22Rv1 (cell line): ENCODE results near the gene CLCA4.

Source experiments
- H3K27ac ChIP-seq: fragments of 450-650 bp; 2 replicates; pipeline ENCODE4 v1.5.1; 2017
- CTCF ChIP-seq: fragments of 450-650 bp; IDR thresholded peaks from 2 replicates; pipeline ENCODE4 v1.5.1; 2017; ENCODE audit warnings: mild to moderate bottlenecking
- ZFX ChIP-seq: fragments of 450-650 bp; IDR thresholded peaks from 2 replicates; pipeline ENCODE4 v1.6.1; 2017; ENCODE audit warnings: antibody characterized with exemption, borderline replicate concordance

The CLCA4 gene

DNA sequence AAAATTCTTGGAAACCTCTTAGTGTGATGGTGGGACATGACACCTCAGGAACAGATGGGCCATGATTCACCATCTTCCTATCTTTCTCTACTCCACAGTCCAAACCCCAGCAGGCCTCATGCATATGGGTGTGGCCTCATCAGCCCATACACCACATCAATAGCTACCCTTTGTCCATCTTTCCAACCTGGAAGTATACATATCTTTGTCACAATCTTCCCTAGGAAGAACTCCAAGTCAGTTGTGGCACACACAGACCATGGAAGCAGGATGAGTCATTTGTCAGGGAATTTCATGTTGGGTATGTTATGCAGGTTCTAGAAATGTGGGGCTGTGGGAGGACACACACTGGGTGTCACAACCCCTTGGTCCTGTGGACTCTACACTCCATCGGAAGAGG, 30.5 kb upstream of the CLCA4 start:
- TF ChIP-seq CTCF, result no peak
- no peak for TF ChIP-seq ZFX
- H3K27ac ChIP-seq, result no peak overlapping the region

DNA sequence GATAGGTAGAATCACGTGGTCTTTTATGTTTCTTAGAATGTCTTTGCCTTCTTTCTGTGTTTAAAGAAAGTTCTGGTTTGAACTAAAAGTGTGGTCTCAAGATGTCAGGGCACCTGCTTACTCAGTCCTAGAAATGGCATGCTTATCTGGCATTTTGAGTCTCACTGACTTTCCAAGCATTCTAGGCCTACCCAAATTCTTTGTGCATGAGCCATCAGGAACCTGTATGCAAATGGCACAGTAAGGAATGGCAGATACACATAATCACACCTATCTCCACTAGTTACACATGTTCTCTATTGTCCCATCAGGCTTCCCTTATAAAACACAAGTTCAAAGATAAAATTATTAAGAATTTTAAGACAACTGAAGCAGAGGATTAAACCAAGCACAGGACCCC, 29.5 kb upstream of the CLCA4 start:
- no peak overlapping the region for H3K27ac ChIP-seq
- no peak for TF ChIP-seq CTCF
- no peak for TF ChIP-seq ZFX

DNA sequence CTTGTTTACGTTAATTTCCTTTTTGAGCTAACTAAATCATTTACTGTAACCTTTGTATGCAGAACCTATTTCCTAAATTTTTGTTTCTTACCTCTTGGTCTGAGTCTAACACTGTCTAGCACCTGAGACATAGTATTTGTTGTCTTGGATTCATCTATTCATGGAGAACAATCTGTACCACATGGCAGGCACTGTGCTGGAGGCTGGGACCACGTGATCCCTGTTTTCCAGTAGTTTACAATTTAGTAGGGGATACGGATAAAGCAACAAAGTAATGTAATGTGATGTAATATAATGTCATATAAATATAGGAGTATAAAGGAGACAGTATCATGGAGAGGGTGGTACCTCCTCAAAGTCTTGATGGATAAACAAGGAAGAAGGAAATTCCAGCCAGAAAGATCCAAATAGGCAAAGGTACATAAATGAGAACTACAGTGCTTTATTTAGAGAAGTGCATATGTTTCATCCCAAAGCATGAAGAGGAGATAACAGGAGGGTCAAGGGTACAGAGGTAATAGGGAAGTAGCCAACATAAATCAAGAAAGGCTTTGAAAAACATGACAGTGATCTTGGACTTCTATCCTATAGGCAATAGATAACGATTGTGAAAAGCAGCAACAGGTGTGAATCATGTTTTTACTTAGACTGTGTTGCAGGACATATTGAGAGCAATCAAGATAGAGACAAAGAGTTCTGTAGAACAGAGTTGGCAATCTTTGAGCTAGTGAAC, 25.9 kb upstream of the CLCA4 start:
- H3K27ac ChIP-seq, result no peak overlapping the region
- no peak for TF ChIP-seq CTCF
- TF ChIP-seq ZFX, result no peak

DNA sequence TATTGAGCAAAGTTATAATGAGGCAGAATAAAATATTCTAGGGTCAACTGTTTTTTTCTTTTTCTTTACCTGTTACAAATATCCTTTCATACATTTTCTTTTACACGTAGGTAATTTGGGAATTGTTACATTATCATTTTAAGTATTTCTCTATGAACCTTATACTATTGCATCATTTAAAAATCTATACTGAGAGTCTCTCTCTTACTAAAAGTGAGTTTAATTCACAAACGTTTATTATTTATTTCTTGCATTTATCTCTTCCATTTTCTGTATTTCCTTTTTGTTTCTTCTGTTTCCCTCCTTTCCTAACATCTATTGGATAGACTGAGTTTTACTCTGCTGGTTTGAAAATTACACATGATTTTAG, 25.4 kb upstream of the CLCA4 start:
- no peak overlapping the region for H3K27ac ChIP-seq
- TF ChIP-seq CTCF, result no peak
- TF ChIP-seq ZFX, result no peak

DNA sequence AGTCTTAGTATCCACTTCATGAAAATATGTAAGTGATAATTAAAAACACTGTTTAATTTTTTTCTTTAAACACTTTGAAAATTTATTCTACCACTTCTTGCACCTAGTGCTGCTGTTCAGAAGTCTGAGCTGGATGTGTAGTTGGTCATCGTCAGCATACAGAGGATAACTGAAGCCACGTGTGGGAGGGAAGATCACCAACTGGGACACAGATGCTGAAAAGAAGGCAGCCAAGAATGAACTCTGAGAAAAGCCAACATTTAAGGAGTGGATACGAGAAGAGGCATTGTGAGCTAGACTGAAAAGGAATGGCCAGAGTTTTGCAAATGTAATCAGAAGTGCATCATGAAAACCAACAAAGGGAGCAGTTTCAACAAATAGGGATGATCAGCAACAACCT, 24.6 kb upstream of the CLCA4 start:
- H3K27ac ChIP-seq, result no peak overlapping the region
- TF ChIP-seq ZFX, result no peak
- no peak for TF ChIP-seq CTCF

DNA sequence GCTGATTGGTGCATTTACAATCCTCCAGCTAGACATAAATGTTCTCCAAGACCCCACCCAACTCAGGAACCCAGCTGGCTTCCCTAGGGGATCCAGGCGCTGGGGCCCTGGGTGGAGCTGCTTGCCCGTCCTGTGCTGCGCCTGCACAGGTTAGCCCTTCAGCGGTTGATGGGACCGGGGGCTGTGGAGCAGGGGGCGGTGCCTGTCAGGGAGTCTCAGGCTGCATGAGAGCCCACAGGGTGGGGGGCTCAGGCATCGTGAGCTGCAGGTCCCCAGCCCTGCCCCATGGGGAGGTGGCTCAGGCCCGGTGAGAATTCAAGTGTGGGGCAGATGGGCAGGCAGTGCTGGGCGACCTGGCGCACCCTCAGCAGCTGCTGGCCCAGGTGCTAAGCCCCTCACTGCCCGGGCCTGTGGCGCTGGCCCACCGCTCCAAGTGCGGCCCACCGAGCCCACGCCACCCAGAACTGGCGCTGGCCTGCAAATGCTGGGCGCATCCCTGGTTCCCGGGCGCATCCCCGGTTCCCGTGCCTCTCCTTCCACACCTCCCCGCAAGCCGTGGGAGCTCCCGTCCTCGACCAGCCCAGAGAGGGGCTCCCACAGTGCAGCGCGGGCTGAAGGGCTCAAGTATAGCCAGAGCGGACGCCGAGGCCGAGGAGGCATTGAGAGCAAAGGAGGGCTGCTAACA, 23.1 kb upstream of the CLCA4 start:
- TF ChIP-seq CTCF (no peak), ZFX (no peak)
- H3K27ac ChIP-seq, result no peak overlapping the region

- H3K27ac ChIP-seq, result no peak overlapping the region
- no peak for TF ChIP-seq ZFX
- no peak for TF ChIP-seq CTCF
Observed at GRCh38 chr1:86527306-86527705, 19.6 kb upstream of the CLCA4 start.
